ENCODE results near the gene GANC. TPM values are rescaled to one million over a fixed set of nuclear protein-coding genes. Genes with fewer than 3 reads are reported as not detected.

GANC gene
- total RNA-seq, 4 donors from 2014 or later, result 20.8 to 63.5 (median 35.3) TPM

DNA sequence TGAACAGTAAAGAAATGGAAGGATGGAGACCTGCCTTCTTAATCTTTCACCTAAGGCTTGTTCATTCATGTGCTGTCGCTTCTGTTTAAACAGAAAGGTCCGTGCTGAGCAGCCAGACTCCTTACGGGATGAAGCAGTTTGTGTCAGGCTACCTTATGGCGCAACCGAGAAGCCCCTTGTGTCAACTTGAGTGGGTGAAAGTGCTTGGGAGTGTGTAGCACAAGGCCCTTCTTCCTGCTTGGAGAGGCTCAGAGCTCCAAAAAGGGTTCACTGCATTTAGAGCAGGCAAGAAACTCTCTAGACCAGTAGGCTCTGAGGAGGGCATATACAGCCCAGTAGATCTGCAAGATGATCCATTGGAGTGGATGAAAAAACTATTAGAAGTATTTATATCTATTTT lies 102.3 kb downstream of the GANC start:
- no peaks in the 10 kb centered on the region for H3K4me1 ChIP-seq
- no peak for DNase-seq
- no peak overlapping the region for H3K4me3 ChIP-seq
- peaks cover 0 to 6% (median 0%) of the 10 kb centered on the region in 4 donors for H3K9me3 ChIP-seq
- TF ChIP-seq, protein P1, sequence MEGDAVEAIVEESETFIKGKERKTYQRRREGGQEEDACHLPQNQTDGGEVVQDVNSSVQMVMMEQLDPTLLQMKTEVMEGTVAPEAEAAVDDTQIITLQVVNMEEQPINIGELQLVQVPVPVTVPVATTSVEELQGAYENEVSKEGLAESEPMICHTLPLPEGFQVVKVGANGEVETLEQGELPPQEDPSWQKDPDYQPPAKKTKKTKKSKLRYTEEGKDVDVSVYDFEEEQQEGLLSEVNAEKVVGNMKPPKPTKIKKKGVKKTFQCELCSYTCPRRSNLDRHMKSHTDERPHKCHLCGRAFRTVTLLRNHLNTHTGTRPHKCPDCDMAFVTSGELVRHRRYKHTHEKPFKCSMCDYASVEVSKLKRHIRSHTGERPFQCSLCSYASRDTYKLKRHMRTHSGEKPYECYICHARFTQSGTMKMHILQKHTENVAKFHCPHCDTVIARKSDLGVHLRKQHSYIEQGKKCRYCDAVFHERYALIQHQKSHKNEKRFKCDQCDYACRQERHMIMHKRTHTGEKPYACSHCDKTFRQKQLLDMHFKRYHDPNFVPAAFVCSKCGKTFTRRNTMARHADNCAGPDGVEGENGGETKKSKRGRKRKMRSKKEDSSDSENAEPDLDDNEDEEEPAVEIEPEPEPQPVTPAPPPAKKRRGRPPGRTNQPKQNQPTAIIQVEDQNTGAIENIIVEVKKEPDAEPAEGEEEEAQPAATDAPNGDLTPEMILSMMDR (IDR thresholded peaks at IDR 0.05), result no peak
- TF ChIP-seq POLR2A (IDR thresholded peaks at IDR 0.05), result no peak
- no peaks in the 10 kb centered on the region for H3K27me3 ChIP-seq
- H3K27ac ChIP-seq, result no peak overlapping the region
- H3K36me3 ChIP-seq, result no peaks in the 10 kb centered on the region

DNA sequence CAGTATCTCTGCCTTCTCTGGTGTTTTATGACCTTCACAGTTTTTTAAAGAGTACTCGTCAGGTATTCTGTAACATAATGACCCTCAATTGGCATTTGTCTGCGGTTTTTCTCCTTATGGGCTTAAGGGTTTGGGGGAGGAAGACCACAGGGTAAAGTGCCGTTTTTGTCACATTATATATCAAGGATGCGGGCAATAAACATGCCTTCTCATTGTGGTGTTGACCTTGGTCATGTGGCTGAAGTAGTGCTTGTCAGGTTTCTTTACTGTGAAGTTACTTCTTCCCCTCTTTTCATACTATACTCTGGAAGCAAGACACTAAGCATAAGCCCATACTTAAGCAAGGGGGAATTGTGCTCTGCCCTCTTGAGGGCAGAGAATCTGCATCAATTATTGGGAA lies 102.9 kb downstream of the GANC start:
- H3K9me3 ChIP-seq, result peaks cover 0 to 6% (median 0%) of the 10 kb centered on the region in 4 donors
- TF ChIP-seq, protein P1 (IDR thresholded peaks at IDR 0.05), result no peak
- TF ChIP-seq POLR2A (IDR thresholded peaks at IDR 0.05), result no peak

DNA sequence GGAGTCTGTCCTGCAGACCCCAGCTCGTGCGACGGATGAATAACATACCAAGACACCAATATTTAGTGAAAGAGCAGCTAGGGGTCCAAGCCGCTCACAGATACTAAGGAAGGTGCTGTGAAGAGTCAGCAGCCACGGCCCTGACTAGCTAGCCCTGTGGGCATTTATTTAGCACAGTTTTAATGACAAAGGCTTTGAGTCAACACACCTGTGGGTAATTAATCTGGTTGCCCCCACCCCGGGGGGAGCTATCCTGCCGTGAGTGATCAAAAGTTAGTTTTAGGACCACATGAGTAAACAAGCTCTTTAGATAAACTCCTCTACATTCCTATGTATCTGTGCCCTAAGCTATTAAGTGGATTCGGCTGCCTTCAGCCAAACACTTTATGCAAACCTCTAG lies 105.0 kb downstream of the GANC start:
- no peaks in the 10 kb centered on the region for H3K4me1 ChIP-seq
- H3K9me3 ChIP-seq, result peaks cover 0 to 6% (median 0%) of the 10 kb centered on the region in 4 donors
- H3K27ac ChIP-seq, result no peak overlapping the region
- DNase-seq, result no peak
- H3K27me3 ChIP-seq, result no peaks in the 10 kb centered on the region
- H3K4me3 ChIP-seq, result no peak overlapping the region
- no peaks in the 10 kb centered on the region for H3K36me3 ChIP-seq
- no peak for TF ChIP-seq POLR2A (IDR thresholded peaks at IDR 0.05)
- TF ChIP-seq, protein P1 (IDR thresholded peaks at IDR 0.05), result no peak

More for the DNA sequence above, 102.9 kb downstream of the GANC start:
- H3K27ac ChIP-seq, result no peak overlapping the region
- H3K4me1 ChIP-seq, result no peaks in the 10 kb centered on the region
- no peak overlapping the region for H3K4me3 ChIP-seq
- H3K36me3 ChIP-seq, result no peaks in the 10 kb centered on the region
- no peak for DNase-seq
- no peaks in the 10 kb centered on the region for H3K27me3 ChIP-seq

DNA sequence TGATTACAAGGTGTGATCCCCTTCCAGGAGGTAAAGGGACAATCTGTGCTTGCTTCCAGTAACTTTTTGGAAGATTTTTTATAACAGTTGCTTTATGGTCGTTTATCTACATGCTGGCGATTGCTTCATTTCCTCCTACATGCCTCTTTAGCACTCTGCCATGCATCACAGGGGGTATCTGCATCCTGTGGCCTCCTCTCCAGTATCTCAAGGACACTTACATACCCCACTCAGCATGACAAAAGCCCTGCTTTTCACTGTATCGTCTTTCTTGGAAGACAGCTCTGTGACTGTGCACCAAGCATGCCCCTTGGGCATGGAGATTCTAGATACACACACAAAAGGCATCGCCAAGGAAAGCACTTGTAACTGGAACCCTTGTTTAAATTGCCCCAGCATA lies 111.6 kb downstream of the GANC start:
- TF ChIP-seq POLR2A (IDR thresholded peaks at IDR 0.05), result no peak
- H3K9me3 ChIP-seq, result no peaks in the 10 kb centered on the region
- no peaks in the 10 kb centered on the region for H3K4me1 ChIP-seq
- H3K27ac ChIP-seq, result no peak overlapping the region
- no peaks in the 10 kb centered on the region for H3K36me3 ChIP-seq
- no peak overlapping the region for H3K4me3 ChIP-seq
- peak in 1 of 3 donors; percentile 0 for DNase-seq
- H3K27me3 ChIP-seq, result no peaks in the 10 kb centered on the region

DNA sequence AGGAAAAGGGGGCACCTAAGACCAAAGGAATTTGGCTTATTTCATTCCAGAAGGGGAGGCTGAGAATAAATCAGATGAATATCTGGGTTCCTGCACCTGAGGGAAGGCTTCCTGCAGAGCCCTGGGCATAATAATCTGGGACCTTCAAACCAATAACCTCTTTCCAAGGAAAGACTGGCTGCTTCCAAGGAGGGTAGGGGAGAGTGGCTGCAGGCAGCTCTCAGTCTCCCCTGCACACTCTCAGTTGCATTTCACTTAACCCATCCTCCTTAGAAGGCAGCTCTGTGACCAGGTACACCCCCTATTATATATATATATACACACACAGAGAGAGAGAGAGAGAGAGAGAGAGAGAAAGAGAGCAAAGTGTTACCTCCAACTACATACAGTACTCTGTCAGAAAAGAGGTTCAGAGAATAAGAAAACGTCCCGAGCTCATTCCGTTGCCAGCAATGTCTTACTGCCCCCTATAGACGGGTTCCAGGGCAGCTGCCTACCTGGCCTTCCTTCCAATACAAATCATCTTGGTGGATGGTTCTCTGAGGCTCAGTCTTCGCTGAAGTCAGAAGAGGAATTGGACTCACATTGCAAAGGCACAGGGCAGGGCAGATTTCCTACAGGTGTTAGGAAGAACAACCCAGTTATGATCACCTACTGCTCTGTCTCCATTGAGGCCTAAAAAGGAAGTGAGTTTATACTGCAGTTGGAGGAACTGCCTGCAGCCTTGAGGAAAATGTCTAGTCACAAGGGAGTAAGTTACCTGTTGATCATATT lies 112.4 kb downstream of the GANC start:
- Histone ChIP-seq H3K27me3 (no peaks in the 10 kb centered on the region), H3K4me3 (no peak overlapping the region), H3K9me3 (no peaks in the 10 kb centered on the region), H3K27ac (no peak overlapping the region), H3K4me1 (no peaks in the 10 kb centered on the region), H3K36me3 (no peaks in the 10 kb centered on the region)
- TF ChIP-seq, protein P1 (IDR thresholded peaks at IDR 0.05), result peak in 4 of 6 experiments; percentile 34 to 68 (median 64)
- TF ChIP-seq POLR2A (IDR thresholded peaks at IDR 0.05), result no peak
- peak in 1 of 3 donors; percentile 71 for DNase-seq

DNA sequence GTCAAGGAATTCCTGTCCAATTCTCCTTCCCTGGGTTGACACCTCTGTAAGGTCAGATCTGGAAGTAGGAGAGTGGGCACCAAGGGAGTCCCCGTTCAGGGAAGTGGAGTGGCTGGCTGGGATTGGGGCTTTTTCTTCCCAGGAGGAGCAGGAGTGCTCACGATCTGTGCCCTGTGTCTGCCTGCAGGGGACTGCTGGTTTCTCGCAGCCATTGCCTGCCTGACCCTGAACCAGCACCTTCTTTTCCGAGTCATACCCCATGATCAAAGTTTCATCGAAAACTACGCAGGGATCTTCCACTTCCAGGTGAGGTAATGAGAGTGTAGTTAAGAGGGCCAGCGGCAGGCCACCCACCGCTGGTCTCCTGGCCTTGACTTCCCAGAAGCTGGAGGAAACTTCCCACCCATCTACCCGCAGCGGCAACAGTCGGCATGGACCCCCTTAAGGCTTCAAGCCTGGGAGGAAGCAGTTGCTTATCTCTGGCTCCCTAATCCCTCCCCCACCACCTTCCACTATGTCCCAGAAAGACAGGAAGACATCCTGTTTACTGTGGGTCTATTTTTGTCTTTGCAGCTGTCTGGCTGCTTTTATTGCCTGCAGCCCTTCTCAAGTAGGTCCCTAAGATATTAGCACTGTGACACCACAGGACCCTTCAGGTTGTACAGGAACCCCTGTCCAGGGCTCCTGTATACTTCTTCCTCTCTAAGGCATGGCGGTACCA lies 113.1 kb downstream of the GANC start:
- no peaks in the 10 kb centered on the region for H3K36me3 ChIP-seq
- no peaks in the 10 kb centered on the region for H3K9me3 ChIP-seq
- no peaks in the 10 kb centered on the region for H3K4me1 ChIP-seq
- H3K27me3 ChIP-seq, result no peaks in the 10 kb centered on the region
- no peak overlapping the region for H3K4me3 ChIP-seq
- peak overlapping the region in 2 of 4 donors; percentile 12 to 22 for H3K27ac ChIP-seq
- no peak for TF ChIP-seq POLR2A (IDR thresholded peaks at IDR 0.05)
- TF ChIP-seq, protein P1 (IDR thresholded peaks at IDR 0.05), result no peak
- peak in 1 of 3 donors; percentile 25 for DNase-seq
